Measurements from ENCODE around the gene SLC7A1.

DNA sequence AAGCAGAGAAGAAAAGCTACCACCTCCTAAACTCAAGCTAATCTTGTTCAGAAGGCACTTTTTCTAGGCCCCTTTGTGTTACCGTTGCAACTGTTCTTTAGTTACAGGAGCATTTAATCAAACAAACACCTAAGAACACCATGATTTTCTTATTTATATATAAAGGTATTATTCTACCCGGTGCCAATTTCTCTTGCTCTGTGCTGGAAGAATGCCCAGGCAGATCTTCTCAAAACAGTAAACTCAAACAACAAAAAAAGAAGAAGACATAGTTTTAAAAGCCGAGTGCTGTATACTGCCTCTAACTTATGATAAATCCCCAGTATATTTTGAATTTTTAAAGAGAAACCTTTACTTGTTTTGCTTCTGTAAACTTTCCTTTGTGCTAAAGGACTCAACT lies 20.4 kb downstream of the SLC7A1 start:
- TF ChIP-seq POLR2A (IDR thresholded peaks at IDR 0.05; ENCODE audit: low read depth, low read length) (no peak), MAZ (IDR thresholded peaks at IDR 0.05; ENCODE audit: borderline replicate concordance, low read depth, low read length) (no peak), RAD21 (IDR thresholded peaks at IDR 0.05; ENCODE audit: low read length) (no peak), CEBPB (IDR thresholded peaks at IDR 0.05; ENCODE audit: low read depth, low read length) (no peak), NFE2L2 (IDR thresholded peaks at IDR 0.05; ENCODE audit: low read depth, low read length) (no peak)
- TF ChIP-seq, protein P1, sequence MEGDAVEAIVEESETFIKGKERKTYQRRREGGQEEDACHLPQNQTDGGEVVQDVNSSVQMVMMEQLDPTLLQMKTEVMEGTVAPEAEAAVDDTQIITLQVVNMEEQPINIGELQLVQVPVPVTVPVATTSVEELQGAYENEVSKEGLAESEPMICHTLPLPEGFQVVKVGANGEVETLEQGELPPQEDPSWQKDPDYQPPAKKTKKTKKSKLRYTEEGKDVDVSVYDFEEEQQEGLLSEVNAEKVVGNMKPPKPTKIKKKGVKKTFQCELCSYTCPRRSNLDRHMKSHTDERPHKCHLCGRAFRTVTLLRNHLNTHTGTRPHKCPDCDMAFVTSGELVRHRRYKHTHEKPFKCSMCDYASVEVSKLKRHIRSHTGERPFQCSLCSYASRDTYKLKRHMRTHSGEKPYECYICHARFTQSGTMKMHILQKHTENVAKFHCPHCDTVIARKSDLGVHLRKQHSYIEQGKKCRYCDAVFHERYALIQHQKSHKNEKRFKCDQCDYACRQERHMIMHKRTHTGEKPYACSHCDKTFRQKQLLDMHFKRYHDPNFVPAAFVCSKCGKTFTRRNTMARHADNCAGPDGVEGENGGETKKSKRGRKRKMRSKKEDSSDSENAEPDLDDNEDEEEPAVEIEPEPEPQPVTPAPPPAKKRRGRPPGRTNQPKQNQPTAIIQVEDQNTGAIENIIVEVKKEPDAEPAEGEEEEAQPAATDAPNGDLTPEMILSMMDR (conservative IDR thresholded peaks at IDR 0.05; ENCODE audit: low read depth, low read length): no peak
- TF ChIP-seq, protein P2, sequence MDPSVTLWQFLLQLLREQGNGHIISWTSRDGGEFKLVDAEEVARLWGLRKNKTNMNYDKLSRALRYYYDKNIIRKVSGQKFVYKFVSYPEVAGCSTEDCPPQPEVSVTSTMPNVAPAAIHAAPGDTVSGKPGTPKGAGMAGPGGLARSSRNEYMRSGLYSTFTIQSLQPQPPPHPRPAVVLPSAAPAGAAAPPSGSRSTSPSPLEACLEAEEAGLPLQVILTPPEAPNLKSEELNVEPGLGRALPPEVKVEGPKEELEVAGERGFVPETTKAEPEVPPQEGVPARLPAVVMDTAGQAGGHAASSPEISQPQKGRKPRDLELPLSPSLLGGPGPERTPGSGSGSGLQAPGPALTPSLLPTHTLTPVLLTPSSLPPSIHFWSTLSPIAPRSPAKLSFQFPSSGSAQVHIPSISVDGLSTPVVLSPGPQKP (IDR thresholded peaks at IDR 0.05; ENCODE audit: borderline replicate concordance, low read depth, low read length): no peak
